Vagina (tissue), 2 donors: ENCODE measurements around the gene MT1M. TPM values are rescaled to one million over a fixed set of nuclear protein-coding genes. Genes with fewer than 3 reads are reported as not detected.

Source experiments
- DNase-seq, 2 donors: peaks; one replicate each; pipeline ENCODE4 v3.0.0-alpha.2; 2017; ENCODE audit errors: extremely low spot score in 2 of 2
- H3K27ac ChIP-seq: fragments of 200-600 bp; sonication (generic); one replicate; pipeline ENCODE4 v1.5.1; 2019
- H3K27me3 ChIP-seq: fragments of 200-600 bp; sonication (generic); one replicate; pipeline ENCODE4 v1.5.1; 2019
- H3K36me3 ChIP-seq, 2 donors: fragments of 200-600 bp; sonication (generic); one replicate each; pipeline ENCODE4 v1.5.1; 2017 to 2019
- H3K4me1 ChIP-seq: fragments of 200-600 bp; sonication (generic); one replicate; pipeline ENCODE4 v1.5.1; 2019
- H3K4me3 ChIP-seq, 2 donors: fragments of 200-600 bp; sonication (generic); 1 replicate in 1 of 2; 2 replicates in 1 of 2; pipeline ENCODE4 v1.5.1; 2016 to 2019
- H3K9me3 ChIP-seq: fragments of 200-600 bp; sonication (generic); one replicate; pipeline ENCODE4 v1.5.1; 2019
- POLR2A ChIP-seq, 2 donors: fragments of 450-650 bp; IDR thresholded peaks; one replicate each; pipeline ENCODE4 v1.6.1; 2017; ENCODE audit warnings: antibody characterized with exemption in 2 of 2, mild to moderate bottlenecking in 2 of 2, moderate library complexity in 2 of 2
- POLR2AphosphoS5 ChIP-seq, 2 donors: sonication (generic); formaldehyde crosslinking; IDR thresholded peaks; one replicate each; pipeline ENCODE4 v1.9.0; 2017; ENCODE audit warnings: antibody characterized with exemption in 2 of 2, mild to moderate bottlenecking in 2 of 2, low read depth in 1 of 2; ENCODE audit not compliant: insufficient read depth in 1 of 2
- intact Hi-C: fragments of 100-400 bp; cut with DNase I; formaldehyde crosslinking; loops from one replicate; pipeline ENCODE4 v1.15.1; 2023
- total RNA-seq: library from RNA; depleted of rRNA; stranded (reverse); fragments of >200 nt; gene quantifications from one replicate; pipeline ENCODE4 v1.2.3, GENCODE V29; 2016
- TF ChIP-seq, protein P1 (sequence below), 3 experiments: fragments of 450-650 bp in 2 of 3; fragments of 200-600 bp in 1 of 3; sonication (generic) in 1 of 3; IDR thresholded peaks; one replicate each; pipeline ENCODE4 v1.5.1; 2017 to 2019; ENCODE audit warnings: antibody characterized with exemption in 3 of 3, mild to moderate bottlenecking in 2 of 3, moderate library complexity in 2 of 3

The MT1M gene
- total RNA-seq, 1 donor from 2014 or later, result 63.3 TPM

GRCh38 chr16:56628486-56629350 is 3.7 kb upstream of the MT1M start:
- peak overlapping the region; percentile 45 for H3K27ac ChIP-seq
- no peak for DNase-seq
- H3K9me3 ChIP-seq, result no peaks in the 10 kb centered on the region
- H3K4me1 ChIP-seq, result peaks cover 30% of the 10 kb centered on the region
- H3K27me3 ChIP-seq, result no peaks in the 10 kb centered on the region
- no peaks in the 10 kb centered on the region for H3K36me3 ChIP-seq
- TF ChIP-seq POLR2AphosphoS5 (IDR thresholded peaks at IDR 0.05; ENCODE audit: insufficient read depth in 1 of 2, low read depth in 1 of 2) (no peak), POLR2A (IDR thresholded peaks at IDR 0.05) (no peak)
- TF ChIP-seq, protein P1, sequence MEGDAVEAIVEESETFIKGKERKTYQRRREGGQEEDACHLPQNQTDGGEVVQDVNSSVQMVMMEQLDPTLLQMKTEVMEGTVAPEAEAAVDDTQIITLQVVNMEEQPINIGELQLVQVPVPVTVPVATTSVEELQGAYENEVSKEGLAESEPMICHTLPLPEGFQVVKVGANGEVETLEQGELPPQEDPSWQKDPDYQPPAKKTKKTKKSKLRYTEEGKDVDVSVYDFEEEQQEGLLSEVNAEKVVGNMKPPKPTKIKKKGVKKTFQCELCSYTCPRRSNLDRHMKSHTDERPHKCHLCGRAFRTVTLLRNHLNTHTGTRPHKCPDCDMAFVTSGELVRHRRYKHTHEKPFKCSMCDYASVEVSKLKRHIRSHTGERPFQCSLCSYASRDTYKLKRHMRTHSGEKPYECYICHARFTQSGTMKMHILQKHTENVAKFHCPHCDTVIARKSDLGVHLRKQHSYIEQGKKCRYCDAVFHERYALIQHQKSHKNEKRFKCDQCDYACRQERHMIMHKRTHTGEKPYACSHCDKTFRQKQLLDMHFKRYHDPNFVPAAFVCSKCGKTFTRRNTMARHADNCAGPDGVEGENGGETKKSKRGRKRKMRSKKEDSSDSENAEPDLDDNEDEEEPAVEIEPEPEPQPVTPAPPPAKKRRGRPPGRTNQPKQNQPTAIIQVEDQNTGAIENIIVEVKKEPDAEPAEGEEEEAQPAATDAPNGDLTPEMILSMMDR (IDR thresholded peaks at IDR 0.05), result no peak
- intact Hi-C loops, result loop anchor here (5.0 kb wide), 1 partner anchor 54 kb away; the partner anchor contains the start of gene MT1X
- no peak overlapping the region for H3K4me3 ChIP-seq

DNA sequence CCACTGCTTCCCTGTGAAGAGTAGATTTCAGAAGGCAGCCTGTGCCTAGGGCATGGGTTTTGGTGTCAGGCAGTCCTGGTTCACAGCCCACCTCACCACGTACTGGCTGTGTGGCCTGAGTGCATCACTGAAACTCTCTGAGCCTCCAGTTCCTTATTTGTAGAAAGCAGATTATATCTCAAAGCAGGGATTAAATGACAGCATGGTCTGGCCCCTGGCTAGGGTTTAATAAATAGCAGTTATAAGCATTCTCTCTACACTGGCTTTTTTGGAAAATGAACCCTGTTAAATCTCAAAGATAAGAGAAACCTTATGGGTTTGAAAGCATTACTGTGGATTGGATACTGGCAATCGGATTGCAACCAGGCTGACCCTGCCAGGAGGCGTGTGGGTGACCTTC is 2.9 kb upstream of the MT1M start:
- TF ChIP-seq, protein P1 (IDR thresholded peaks at IDR 0.05), result no peak
- TF ChIP-seq POLR2A (IDR thresholded peaks at IDR 0.05), result no peak
- no peak for TF ChIP-seq POLR2AphosphoS5 (IDR thresholded peaks at IDR 0.05; ENCODE audit: insufficient read depth in 1 of 2, low read depth in 1 of 2)
- no peak overlapping the region for H3K27ac ChIP-seq
- no peaks in the 10 kb centered on the region for H3K36me3 ChIP-seq
- H3K4me1 ChIP-seq, result peaks cover 30% of the 10 kb centered on the region
- no peak for DNase-seq
- no peak overlapping the region for H3K4me3 ChIP-seq
- H3K9me3 ChIP-seq, result no peaks in the 10 kb centered on the region
- intact Hi-C loops, result loop anchor here (5.0 kb wide), 1 partner anchor 53 kb away; the partner anchor contains the start of gene MT1X
- no peaks in the 10 kb centered on the region for H3K27me3 ChIP-seq

- Histone ChIP-seq H3K4me3 (no peak overlapping the region), H3K9me3 (no peaks in the 10 kb centered on the region), H3K27me3 (no peaks in the 10 kb centered on the region), H3K36me3 (no peaks in the 10 kb centered on the region), H3K27ac (no peak overlapping the region), H3K4me1 (peaks cover 28% of the 10 kb centered on the region)
- no peak for DNase-seq
- intact Hi-C loops, result no loop called here
- TF ChIP-seq POLR2A (IDR thresholded peaks at IDR 0.05) (no peak), POLR2AphosphoS5 (IDR thresholded peaks at IDR 0.05; ENCODE audit: insufficient read depth in 1 of 2, low read depth in 1 of 2) (no peak)
- TF ChIP-seq, protein P1 (IDR thresholded peaks at IDR 0.05), result no peak
These were observed 2.3 kb upstream of the MT1M start for GRCh38 chr16:56630134-56630533.

- no peaks in the 10 kb centered on the region for H3K27me3 ChIP-seq
- no peaks in the 10 kb centered on the region for H3K9me3 ChIP-seq
- no peak overlapping the region for H3K27ac ChIP-seq
- DNase-seq, result no peak
- intact Hi-C loops, result no loop called here
- H3K36me3 ChIP-seq, result no peaks in the 10 kb centered on the region
- peaks cover 31% of the 10 kb centered on the region for H3K4me1 ChIP-seq
- TF ChIP-seq POLR2A (IDR thresholded peaks at IDR 0.05), result no peak
- TF ChIP-seq, protein P1 (IDR thresholded peaks at IDR 0.05), result no peak
- TF ChIP-seq POLR2AphosphoS5 (IDR thresholded peaks at IDR 0.05; ENCODE audit: insufficient read depth in 1 of 2, low read depth in 1 of 2), result no peak
- H3K4me3 ChIP-seq, result no peak overlapping the region
These were observed 1.3 kb upstream of the MT1M start for GRCh38 chr16:56631197-56631596.

GRCh38 chr16:56631832-56632155 is 665 bp upstream of the MT1M start:
- H3K9me3 ChIP-seq, result no peaks in the 10 kb centered on the region
- DNase-seq, result no peak
- TF ChIP-seq POLR2AphosphoS5 (IDR thresholded peaks at IDR 0.05; ENCODE audit: insufficient read depth in 1 of 2, low read depth in 1 of 2) (no peak), POLR2A (IDR thresholded peaks at IDR 0.05) (no peak)
- TF ChIP-seq, protein P1 (IDR thresholded peaks at IDR 0.05), result no peak
- H3K27me3 ChIP-seq, result no peaks in the 10 kb centered on the region
- no peaks in the 10 kb centered on the region for H3K36me3 ChIP-seq
- peak overlapping the region; percentile 71 for H3K27ac ChIP-seq
- intact Hi-C loops, result loop anchor here (2.0 kb wide), 1 partner anchor 23 kb away; the partner anchor contains the start of gene MT2A
- H3K4me3 ChIP-seq, result peak overlapping the region; percentile 52 to 53
- peaks cover 25% of the 10 kb centered on the region for H3K4me1 ChIP-seq
